Fibroblast of pulmonary artery (primary cell): ENCODE data around the gene UTP14C.

Experiments used
- DNase-seq: peaks from one replicate; pipeline ENCODE4 v3.0.0-alpha.2; 2010; ENCODE audit warnings: low read depth
- H3K4me3 ChIP-seq: replicated peaks from 2 replicates; pipeline ENCODE4 v1.5.1; 2011; ENCODE audit warnings: low read depth, mild to moderate bottlenecking, control low read depth, low read length, moderate library complexity
- TF ChIP-seq, protein P1 (sequence below): IDR thresholded peaks from 2 replicates; pipeline ENCODE4 v1.5.1; 2011; ENCODE audit warnings: mild to moderate bottlenecking, control low read depth, low read length, inconsistent platforms; ENCODE audit errors: missing control alignments

Gene UTP14C

DNA sequence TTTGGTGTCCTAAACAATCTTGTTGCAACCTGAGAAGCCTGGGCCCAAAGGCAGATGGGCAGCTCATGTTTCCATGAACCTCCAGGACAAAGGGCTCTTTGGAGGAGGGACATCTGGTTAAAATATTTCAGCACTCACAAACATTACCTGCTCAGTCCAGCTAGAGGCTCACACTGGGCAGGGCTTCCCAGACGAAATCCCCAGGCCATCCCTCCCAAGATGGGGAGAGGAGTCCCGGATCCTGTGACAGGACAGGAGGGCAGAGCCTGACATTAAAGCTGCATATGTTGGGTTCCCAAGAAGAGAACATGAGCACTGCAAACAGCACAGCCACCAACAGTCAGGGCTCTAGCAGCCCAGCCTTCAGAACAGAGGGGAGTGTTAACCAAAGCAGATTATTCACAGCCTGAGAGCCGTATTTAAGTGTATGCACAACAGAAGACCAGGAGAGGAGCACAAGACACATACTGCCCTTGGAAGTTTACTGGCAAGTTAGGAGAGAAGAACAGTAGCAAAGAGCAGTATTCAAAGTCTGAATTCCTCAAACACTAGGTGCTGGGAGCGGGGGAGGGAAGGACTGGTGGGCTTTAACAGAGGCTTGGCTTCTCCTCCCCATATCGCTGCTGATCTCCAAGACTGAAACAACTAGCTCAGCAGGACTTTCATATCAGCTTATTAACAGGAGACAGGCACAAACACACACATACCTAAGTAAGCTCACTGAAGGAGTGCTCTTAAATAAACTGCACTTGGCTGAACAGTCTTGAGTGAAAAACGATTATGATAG, 25.6 kb upstream of the UTP14C start:
- TF ChIP-seq, protein P1, sequence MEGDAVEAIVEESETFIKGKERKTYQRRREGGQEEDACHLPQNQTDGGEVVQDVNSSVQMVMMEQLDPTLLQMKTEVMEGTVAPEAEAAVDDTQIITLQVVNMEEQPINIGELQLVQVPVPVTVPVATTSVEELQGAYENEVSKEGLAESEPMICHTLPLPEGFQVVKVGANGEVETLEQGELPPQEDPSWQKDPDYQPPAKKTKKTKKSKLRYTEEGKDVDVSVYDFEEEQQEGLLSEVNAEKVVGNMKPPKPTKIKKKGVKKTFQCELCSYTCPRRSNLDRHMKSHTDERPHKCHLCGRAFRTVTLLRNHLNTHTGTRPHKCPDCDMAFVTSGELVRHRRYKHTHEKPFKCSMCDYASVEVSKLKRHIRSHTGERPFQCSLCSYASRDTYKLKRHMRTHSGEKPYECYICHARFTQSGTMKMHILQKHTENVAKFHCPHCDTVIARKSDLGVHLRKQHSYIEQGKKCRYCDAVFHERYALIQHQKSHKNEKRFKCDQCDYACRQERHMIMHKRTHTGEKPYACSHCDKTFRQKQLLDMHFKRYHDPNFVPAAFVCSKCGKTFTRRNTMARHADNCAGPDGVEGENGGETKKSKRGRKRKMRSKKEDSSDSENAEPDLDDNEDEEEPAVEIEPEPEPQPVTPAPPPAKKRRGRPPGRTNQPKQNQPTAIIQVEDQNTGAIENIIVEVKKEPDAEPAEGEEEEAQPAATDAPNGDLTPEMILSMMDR, result no peak
- no peak overlapping the region for H3K4me3 ChIP-seq
- DNase-seq, result no peak

DNA sequence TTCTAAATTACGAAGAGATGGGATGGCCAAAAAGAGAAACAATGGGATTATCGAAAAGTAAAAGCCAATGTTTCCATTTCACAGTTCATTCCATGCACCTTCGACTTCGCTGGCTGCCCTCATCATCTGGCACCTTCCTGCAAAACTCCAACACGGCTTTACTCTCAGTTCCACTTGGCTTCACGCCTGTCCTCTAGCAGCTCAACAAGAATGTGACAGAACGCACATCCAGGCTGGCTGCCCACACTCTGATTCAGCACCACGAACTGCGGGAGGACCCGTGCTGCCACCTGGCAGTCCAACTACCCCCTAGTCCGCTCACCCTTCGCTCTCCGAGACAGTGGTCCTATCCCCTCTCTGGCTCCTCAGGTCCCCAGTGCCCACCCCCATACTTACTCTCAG, 25.0 kb upstream of the UTP14C start:
- TF ChIP-seq, protein P1, result no peak
- no peak overlapping the region for H3K4me3 ChIP-seq
- DNase-seq, result no peak

DNA sequence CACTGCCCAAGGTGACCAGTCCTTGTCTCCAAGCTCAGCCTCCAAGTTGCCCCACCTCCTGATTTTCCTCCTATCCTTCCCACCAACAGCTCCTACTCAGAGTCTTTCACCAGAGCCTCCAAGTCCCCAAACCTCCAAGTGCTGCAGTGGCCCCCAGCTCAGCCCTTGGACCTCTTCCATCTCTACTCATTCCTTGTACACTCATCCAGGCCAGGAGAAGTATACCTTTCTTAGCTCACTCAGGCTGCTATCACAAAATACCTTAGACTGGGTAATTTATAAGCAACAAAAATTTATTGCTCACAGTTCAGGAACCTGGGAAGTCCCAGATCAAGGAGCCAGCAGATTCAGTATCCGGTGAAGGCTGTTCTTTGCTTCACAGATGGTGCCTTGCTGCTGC, 24.6 kb upstream of the UTP14C start:
- no peak overlapping the region for H3K4me3 ChIP-seq
- no peak for DNase-seq
- TF ChIP-seq, protein P1, result no peak

DNA sequence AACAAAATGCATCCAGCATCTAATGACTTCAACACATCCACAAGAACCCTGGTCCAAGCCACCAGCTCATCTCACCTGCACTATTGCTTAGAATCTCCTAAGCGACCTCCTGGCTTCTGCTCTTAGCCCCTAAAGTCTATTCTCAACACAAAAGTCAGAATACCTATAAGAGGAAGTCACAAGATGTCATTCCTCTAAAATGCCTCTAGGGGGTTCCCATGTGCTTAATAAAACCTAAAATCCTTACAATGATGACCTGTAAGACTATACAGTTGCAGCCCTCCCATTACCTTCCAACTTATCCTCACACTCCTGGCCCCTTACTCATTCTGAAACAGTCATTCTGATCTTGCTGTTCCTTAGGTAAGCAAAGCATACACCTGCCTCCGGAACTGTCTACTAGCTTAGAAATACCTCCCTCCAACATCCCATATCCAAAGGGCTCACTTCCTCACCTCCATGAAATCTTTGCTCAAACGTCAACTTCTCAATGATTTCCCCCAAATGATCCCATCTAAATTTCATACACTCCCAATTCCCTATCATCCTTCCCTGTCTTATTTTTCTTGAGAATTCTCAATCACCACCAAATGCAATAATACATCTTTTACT, 23.3 kb upstream of the UTP14C start:
- TF ChIP-seq, protein P1, result peak; percentile 72
- H3K4me3 ChIP-seq, result no peak overlapping the region
- peak; percentile 66 for DNase-seq

DNA sequence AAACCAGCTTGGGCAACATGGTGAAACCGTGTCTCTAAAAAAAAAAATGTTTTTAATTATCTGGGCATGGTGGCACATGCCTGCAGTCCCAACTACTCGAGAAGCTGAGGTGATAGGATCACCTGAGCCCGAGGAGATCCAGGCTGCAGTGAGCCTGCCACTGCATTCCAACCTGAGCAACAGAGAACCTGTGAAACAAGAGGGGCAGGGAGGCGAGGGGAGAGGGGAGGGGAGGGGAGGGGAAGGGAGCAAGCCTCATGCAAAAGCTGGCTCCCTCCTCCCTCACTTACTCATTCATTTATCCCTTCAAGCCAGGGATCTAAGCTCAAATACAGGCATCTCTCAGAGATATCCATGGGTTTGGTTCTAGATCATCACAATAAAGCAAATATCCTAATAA, 22.1 kb upstream of the UTP14C start:
- no peak overlapping the region for H3K4me3 ChIP-seq
- TF ChIP-seq, protein P1, result no peak
- DNase-seq, result no peak

DNA sequence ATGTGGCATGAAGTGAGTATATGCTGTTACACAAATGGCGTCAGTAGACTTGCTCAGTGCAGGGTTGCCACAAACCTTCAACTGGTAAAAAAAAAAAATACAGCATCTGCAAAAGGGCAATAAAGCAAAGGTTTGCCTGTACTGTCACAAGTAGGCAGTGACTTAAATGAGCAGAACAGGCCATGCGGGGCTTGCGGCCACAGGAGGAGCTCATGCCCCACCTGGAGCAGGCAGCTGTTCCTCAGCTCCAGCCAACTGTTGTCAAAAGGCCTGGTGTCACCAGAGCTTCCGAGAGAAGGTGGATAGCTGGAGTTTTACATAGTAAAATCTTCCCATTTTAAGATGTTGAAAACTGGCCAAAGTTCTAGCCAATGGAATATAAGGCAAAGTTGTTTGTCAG, 20.9 kb upstream of the UTP14C start:
- no peak overlapping the region for H3K4me3 ChIP-seq
- TF ChIP-seq, protein P1, result no peak
- DNase-seq, result no peak
